Liver (tissue), 9 donors: ENCODE measurements around the gene MYOF. TPM values are rescaled to one million over a fixed set of nuclear protein-coding genes. Genes with fewer than 3 reads are reported as not detected.

Experiments used
- DNase-seq: peaks from one replicate; pipeline ENCODE4 v3.0.0-alpha.2; 2017; ENCODE audit warnings: low spot score
- H3K27ac ChIP-seq, 2 donors: one replicate each; pipeline ENCODE4 v1.7.0; 2013; ENCODE audit warnings: inconsistent platforms in 2 of 2, low read length in 2 of 2, control low read depth in 1 of 2, low read depth in 1 of 2, mild to moderate bottlenecking in 1 of 2
- H3K27me3 ChIP-seq, 4 donors: one replicate each; pipeline versions ENCODE4 v1.6.1 to v1.7.0; 2013; ENCODE audit warnings: low read length in 3 of 4, inconsistent platforms in 1 of 4, mild to moderate bottlenecking in 1 of 4, moderate library complexity in 1 of 4; ENCODE audit not compliant: control insufficient read depth in 4 of 4, insufficient read depth in 4 of 4
- H3K36me3 ChIP-seq, 4 donors: one replicate each; pipeline versions ENCODE4 v1.6.1 to v1.7.0; 2013; ENCODE audit warnings: low read length in 3 of 4, mild to moderate bottlenecking in 3 of 4, low read depth in 1 of 4, moderate library complexity in 1 of 4; ENCODE audit not compliant: control insufficient read depth in 4 of 4, insufficient read depth in 3 of 4
- H3K4me1 ChIP-seq, 4 donors: one replicate each; pipeline versions ENCODE4 v1.6.1 to v1.7.0; 2013; ENCODE audit warnings: low read length in 3 of 4, mild to moderate bottlenecking in 3 of 4, moderate library complexity in 1 of 4; ENCODE audit not compliant: control insufficient read depth in 4 of 4, insufficient read depth in 4 of 4
- H3K4me3 ChIP-seq, 3 donors: one replicate each; pipeline versions ENCODE4 v1.6.1 to v1.7.0; 2013; ENCODE audit warnings: low read length in 3 of 3, control low read depth in 1 of 3, low read depth in 1 of 3, mild to moderate bottlenecking in 1 of 3
- H3K9ac ChIP-seq, 2 donors: one replicate each; pipeline ENCODE4 v1.7.0; 2013; ENCODE audit warnings: low read length in 2 of 2, mild to moderate bottlenecking in 2 of 2, moderate library complexity in 2 of 2, control low read depth in 1 of 2, low read depth in 1 of 2
- H3K9me3 ChIP-seq, 4 donors: one replicate each; pipeline versions ENCODE4 v1.6.1 to v1.7.0; 2013; ENCODE audit warnings: low read length in 3 of 4; ENCODE audit not compliant: control insufficient read depth in 4 of 4
- ATF3 ChIP-seq: IDR thresholded peaks from 2 replicates; pipeline ENCODE4 v1.6.1; 2016; ENCODE audit warnings: antibody characterized with exemption
- EGR1 ChIP-seq, 2 donors: IDR thresholded peaks; 2 replicates each; pipeline ENCODE4 v1.6.1; 2016 to 2018; ENCODE audit warnings: antibody characterized with exemption in 2 of 2, low read depth in 2 of 2
- FOXA1 ChIP-seq: IDR thresholded peaks from 2 replicates; pipeline ENCODE4 v1.6.1; 2016; ENCODE audit warnings: antibody characterized with exemption
- FOXA2 ChIP-seq: IDR thresholded peaks from 2 replicates; pipeline ENCODE4 v1.6.1; 2016; ENCODE audit warnings: antibody characterized with exemption
- GABPA ChIP-seq, 2 donors: IDR thresholded peaks in 1 of 2; conservative IDR thresholded peaks in 1 of 2; 2 replicates each; pipeline ENCODE4 v1.6.1; 2016; ENCODE audit warnings: antibody characterized with exemption in 2 of 2, mild to moderate bottlenecking in 1 of 2, moderate library complexity in 1 of 2
- HNF4A ChIP-seq, 2 donors: conservative IDR thresholded peaks; 2 replicates each; pipeline ENCODE4 v1.6.1; 2016; ENCODE audit warnings: antibody characterized with exemption in 2 of 2, mild to moderate bottlenecking in 2 of 2
- HNF4G ChIP-seq: IDR thresholded peaks from 2 replicates; pipeline ENCODE4 v1.6.1; 2016; ENCODE audit warnings: antibody characterized with exemption
- JUND ChIP-seq, 2 donors: IDR thresholded peaks; 2 replicates each; pipeline ENCODE4 v1.6.1; 2016; ENCODE audit warnings: antibody characterized with exemption in 2 of 2
- NR2F2 ChIP-seq: IDR thresholded peaks from 2 replicates; pipeline ENCODE4 v1.6.1; 2016; ENCODE audit warnings: antibody characterized with exemption
- RAD21 ChIP-seq, 2 donors: IDR thresholded peaks; 2 replicates each; pipeline ENCODE4 v1.6.1; 2016; ENCODE audit warnings: antibody characterized with exemption in 2 of 2, mild to moderate bottlenecking in 2 of 2
- RXRA ChIP-seq, 2 donors: IDR thresholded peaks; 2 replicates each; pipeline ENCODE4 v1.6.1; 2017 to 2018; ENCODE audit warnings: antibody characterized with exemption in 2 of 2, mild to moderate bottlenecking in 1 of 2
- SP1 ChIP-seq: IDR thresholded peaks from 2 replicates; pipeline ENCODE4 v1.6.1; 2018; ENCODE audit warnings: antibody characterized with exemption, mild to moderate bottlenecking
- TAF1 ChIP-seq: conservative IDR thresholded peaks from 2 replicates; pipeline ENCODE4 v1.6.1; 2016; ENCODE audit warnings: antibody characterized with exemption, mild to moderate bottlenecking
- YY1 ChIP-seq: IDR thresholded peaks from 2 replicates; pipeline ENCODE4 v1.6.1; 2016; ENCODE audit warnings: antibody characterized with exemption, mild to moderate bottlenecking
- ZBTB33 ChIP-seq: IDR thresholded peaks from 2 replicates; pipeline ENCODE4 v1.6.1; 2016; ENCODE audit warnings: antibody characterized with exemption
- WGBS: extraction: QIAGEN DNeasy Blood & Tissue Kit; methylation state at CpG from one replicate; pipeline ENCODE4 v1.1.7; 2013; 5-methylcytosine and 5-hydroxymethylcytosine counted together
- polyA plus RNA-seq, 2 donors: library from polyadenylated mRNA; stranded (reverse) in 1 of 2; unstranded in 1 of 2; fragments of 200-250 nt in 1 of 2; fragments of >200 nt in 1 of 2; fragmentation: Nextera tagmentation in 1 of 2; extraction: Ambion mirVana in 1 of 2; gene quantifications; one replicate each; pipeline versions ENCODE4 v1.2.1 to v1.2.3, GENCODE V29; 2013 to 2015
- total RNA-seq, 2 donors: library from RNA; depleted of rRNA; stranded (reverse); fragments of >200 nt; gene quantifications; one replicate each; pipeline ENCODE4 v1.2.3, GENCODE V29; 2014
- TF ChIP-seq, protein P1 (sequence below): fragments of 150-350 bp; IDR thresholded peaks from 2 replicates; pipeline ENCODE4 v1.5.1; 2017; ENCODE audit warnings: improper control_type of control experiment, low read depth, low read length; ENCODE audit not compliant: missing input control
- TF ChIP-seq, protein P2 (sequence below): IDR thresholded peaks from 2 replicates; pipeline ENCODE4 v1.6.1; 2016; ENCODE audit warnings: antibody characterized with exemption
- TF ChIP-seq, protein P3 (sequence below): IDR thresholded peaks from 2 replicates; pipeline ENCODE4 v1.6.1; 2016; ENCODE audit warnings: antibody characterized with exemption, mild to moderate bottlenecking
- donor health status: healthy.
- donor health status: healthy.
- donor health status: healthy.
- donor health status: healthy.
- donor health status: healthy.

Gene MYOF
- total and polyA plus RNA-seq, 4 donors, result 0.89 to 5.7 (median 3.2) TPM

DNA sequence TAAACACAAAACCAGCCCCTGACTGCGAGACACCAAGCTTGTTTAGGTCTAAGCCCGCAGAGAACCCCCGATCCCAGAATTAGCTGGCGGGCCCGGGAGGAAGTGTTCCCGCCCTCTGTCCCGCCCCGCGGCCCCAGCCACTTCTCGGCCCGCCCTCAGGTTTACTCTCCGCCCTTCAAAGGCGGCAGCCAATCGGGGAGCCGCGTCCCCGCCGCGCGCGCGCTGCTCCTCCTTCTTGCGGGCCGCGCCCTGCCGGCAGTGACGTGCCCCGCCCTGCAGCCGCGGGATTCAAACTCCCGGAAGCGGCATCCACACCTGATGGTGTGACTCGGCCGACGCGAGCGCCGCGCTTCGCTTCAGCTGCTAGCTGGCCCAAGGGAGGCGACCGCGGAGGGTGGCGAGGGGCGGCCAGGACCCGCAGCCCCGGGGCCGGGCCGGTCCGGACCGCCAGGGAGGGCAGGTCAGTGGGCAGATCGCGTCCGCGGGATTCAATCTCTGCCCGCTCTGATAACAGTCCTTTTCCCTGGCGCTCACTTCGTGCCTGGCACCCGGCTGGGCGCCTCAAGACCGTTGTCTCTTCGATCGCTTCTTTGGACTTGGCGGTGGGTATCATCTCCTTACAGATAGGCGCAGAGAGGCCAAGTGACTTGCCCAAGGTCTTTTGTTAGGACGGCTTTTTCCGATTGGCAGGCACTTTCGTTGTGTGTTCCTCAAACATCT lies 14.3 kb upstream of the MYOF start, which contains the start of gene CEP55:
Gene CEP55, plus strand, starts transcription at position 291 of the 720 bp plus-strand sequence. CDS start 3,440 bp downstream, outside the sequence.
- H3K4me1 ChIP-seq, result peaks cover 3 to 13% (median 8%) of the 10 kb centered on the region in 4 donors
- H3K27me3 ChIP-seq, result no peaks in the 10 kb centered on the region
- peak within 1 kb of the TSS in 1 of 2 donors; percentile 3 for H3K9ac ChIP-seq
- WGBS, result 2% methylated on average over 68 of the region's 68 CpGs
- no peaks in the 10 kb centered on the region for H3K9me3 ChIP-seq
- peak within 1 kb of the TSS; percentile 62 to 80 (median 69) for H3K4me3 ChIP-seq
- H3K27ac ChIP-seq, result no peak within 1 kb of the TSS
- H3K36me3 ChIP-seq, result no peaks in the 10 kb centered on the region
- peak; percentile 93 for DNase-seq
- TF ChIP-seq GABPA (IDR thresholded peaks at IDR 0.05 in 1 of 2, conservative IDR thresholded peaks at IDR 0.05 in 1 of 2) (peak in 1 of 2 donors; percentile 81), SP1 (peak; percentile 55)
- TF ChIP-seq, protein P1, sequence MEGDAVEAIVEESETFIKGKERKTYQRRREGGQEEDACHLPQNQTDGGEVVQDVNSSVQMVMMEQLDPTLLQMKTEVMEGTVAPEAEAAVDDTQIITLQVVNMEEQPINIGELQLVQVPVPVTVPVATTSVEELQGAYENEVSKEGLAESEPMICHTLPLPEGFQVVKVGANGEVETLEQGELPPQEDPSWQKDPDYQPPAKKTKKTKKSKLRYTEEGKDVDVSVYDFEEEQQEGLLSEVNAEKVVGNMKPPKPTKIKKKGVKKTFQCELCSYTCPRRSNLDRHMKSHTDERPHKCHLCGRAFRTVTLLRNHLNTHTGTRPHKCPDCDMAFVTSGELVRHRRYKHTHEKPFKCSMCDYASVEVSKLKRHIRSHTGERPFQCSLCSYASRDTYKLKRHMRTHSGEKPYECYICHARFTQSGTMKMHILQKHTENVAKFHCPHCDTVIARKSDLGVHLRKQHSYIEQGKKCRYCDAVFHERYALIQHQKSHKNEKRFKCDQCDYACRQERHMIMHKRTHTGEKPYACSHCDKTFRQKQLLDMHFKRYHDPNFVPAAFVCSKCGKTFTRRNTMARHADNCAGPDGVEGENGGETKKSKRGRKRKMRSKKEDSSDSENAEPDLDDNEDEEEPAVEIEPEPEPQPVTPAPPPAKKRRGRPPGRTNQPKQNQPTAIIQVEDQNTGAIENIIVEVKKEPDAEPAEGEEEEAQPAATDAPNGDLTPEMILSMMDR, result no peak

DNA sequence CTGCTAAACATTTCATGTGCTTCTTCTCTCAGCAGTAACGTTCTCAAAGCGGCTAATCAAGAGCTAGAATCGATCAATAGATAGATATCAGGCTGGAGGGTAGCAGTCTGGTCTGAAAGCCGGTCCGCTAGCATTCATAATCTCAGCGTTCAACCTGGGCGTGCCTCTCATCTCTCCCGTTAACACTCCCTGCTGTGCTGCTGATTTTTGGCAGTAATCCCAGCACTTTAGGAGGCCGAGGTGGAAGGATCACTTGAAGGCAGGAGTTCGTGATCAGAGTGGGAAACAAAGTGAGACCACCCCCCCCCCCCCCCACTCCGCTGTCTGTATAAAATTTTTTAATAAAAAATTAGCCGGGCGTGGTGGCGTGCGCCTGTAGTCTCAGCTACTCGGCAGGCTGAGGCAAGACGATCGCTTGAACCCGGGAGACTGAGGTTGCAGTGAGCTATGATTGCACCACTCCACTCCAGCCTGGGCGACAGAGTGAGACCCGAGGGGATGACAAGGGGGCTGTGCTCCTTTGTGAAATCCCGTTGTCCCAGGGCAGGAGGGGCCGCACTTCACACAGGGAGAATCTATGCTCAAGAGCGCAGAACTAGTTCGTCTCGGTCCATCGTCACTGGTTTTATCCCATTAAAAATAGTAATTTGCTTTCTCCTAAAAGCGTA lies 13.7 kb upstream of the MYOF start:
- TF ChIP-seq SP1 (no peak), FOXA2 (no peak), HNF4A (conservative IDR thresholded peaks at IDR 0.05) (no peak), YY1 (no peak), ATF3 (no peak), JUND (IDR thresholded peaks at IDR 0.05) (no peak), RAD21 (IDR thresholded peaks at IDR 0.05) (no peak), EGR1 (IDR thresholded peaks at IDR 0.05; ENCODE audit: low read depth in 2 of 2) (no peak), FOXA1 (no peak), NR2F2 (no peak), GABPA (IDR thresholded peaks at IDR 0.05 in 1 of 2, conservative IDR thresholded peaks at IDR 0.05 in 1 of 2) (no peak), HNF4G (no peak), TAF1 (no peak), RXRA (IDR thresholded peaks at IDR 0.05) (no peak), ZBTB33 (no peak)
- TF ChIP-seq, protein P2, sequence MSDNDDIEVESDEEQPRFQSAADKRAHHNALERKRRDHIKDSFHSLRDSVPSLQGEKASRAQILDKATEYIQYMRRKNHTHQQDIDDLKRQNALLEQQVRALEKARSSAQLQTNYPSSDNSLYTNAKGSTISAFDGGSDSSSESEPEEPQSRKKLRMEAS, result no peak
- TF ChIP-seq, protein P1, result no peak
- TF ChIP-seq, protein P3, sequence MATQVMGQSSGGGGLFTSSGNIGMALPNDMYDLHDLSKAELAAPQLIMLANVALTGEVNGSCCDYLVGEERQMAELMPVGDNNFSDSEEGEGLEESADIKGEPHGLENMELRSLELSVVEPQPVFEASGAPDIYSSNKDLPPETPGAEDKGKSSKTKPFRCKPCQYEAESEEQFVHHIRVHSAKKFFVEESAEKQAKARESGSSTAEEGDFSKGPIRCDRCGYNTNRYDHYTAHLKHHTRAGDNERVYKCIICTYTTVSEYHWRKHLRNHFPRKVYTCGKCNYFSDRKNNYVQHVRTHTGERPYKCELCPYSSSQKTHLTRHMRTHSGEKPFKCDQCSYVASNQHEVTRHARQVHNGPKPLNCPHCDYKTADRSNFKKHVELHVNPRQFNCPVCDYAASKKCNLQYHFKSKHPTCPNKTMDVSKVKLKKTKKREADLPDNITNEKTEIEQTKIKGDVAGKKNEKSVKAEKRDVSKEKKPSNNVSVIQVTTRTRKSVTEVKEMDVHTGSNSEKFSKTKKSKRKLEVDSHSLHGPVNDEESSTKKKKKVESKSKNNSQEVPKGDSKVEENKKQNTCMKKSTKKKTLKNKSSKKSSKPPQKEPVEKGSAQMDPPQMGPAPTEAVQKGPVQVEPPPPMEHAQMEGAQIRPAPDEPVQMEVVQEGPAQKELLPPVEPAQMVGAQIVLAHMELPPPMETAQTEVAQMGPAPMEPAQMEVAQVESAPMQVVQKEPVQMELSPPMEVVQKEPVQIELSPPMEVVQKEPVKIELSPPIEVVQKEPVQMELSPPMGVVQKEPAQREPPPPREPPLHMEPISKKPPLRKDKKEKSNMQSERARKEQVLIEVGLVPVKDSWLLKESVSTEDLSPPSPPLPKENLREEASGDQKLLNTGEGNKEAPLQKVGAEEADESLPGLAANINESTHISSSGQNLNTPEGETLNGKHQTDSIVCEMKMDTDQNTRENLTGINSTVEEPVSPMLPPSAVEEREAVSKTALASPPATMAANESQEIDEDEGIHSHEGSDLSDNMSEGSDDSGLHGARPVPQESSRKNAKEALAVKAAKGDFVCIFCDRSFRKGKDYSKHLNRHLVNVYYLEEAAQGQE, result no peak
- Histone ChIP-seq H3K4me1 (peaks cover 3 to 13% (median 8%) of the 10 kb centered on the region in 4 donors), H3K4me3 (peak overlapping the region; percentile 62 to 80 (median 69)), H3K36me3 (no peaks in the 10 kb centered on the region), H3K9me3 (no peaks in the 10 kb centered on the region), H3K9ac (peak overlapping the region in 1 of 2 donors; percentile 3), H3K27ac (no peak overlapping the region), H3K27me3 (no peaks in the 10 kb centered on the region)
- DNase-seq, result peak; percentile 35
- WGBS, result 2% methylated on average over 28 of the region's 28 CpGs
